GM10847 (cell line): Measurements from ENCODE around the gene FYN.

Source experiments
- POLR2A ChIP-seq: IDR thresholded peaks from 2 replicates; pipeline ENCODE4 v1.6.1; 2011; ENCODE audit not compliant: insufficient read length; ENCODE audit errors: extremely low read depth

Gene FYN

GRCh38 chr6:111628142-111628850 lies 245.0 kb downstream of the FYN start:
- TF ChIP-seq POLR2A = no peak

- TF ChIP-seq POLR2A = no peak
Measured at GRCh38 chr6:111626441-111626840, 246.8 kb downstream of the FYN start.

GRCh38 chr6:111625461-111626391 lies 247.5 kb downstream of the FYN start:
- TF ChIP-seq POLR2A = no peak

DNA sequence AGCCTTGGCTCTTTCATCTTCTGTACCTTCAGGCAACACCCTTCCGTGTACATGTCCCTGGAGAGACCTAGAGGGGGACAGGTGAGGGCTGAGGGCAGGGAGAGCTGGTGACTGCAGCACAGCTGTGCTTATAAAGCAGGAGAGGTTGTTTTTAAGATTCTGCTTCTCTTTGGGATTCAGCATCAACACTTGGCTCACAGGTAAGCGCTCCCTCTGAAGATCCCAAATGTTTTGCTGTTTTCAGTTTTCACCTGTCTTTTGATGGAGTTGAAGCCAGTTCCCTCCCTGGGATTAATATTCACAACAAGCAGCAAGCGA lies 248.2 kb downstream of the FYN start:
- TF ChIP-seq POLR2A = no peak

- no peak for TF ChIP-seq POLR2A
Measured at GRCh38 chr6:111624401-111625098, 248.7 kb downstream of the FYN start.

- TF ChIP-seq POLR2A = no peak
Measured at GRCh38 chr6:111623046-111623718, 250.1 kb downstream of the FYN start.

DNA sequence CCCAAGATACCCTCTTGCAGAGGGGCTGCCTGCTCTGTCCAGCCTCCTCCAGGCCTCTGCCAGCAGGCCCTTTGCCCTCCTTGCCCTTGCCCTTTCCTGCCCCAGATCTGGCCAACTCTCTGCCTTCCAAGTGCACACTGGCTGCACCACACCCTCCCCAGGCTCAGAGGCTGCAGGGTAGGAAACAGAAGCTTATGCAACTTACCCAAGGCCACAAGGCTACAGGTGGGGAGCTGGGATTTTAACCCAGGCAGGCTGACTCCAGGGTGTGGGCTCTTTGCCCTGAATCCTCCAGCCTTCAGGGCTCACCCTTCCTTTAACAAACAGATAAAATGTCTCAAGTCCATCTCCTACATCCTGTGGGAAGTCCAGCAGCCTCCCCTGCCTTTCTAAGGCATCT lies 253.1 kb downstream of the FYN start:
- no peak for TF ChIP-seq POLR2A

DNA sequence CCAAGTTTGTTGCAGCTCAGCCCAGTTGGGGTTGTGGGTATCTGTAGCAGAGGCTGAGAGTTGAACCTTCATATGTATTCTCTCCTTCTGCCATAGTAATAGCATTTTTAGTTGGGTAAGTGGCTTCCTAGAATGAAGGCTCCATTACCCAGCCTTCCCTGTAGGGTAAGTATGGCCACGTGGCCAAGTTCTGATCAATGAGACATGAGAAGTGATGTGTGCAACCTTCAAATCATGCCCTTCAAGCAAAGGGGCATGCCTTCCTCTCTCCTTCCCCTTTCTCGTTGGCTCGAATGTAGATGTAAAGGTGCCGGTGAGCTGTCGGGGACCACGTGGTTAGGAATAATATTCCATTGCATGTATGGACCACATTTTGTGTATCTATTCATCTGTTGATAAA lies 254.8 kb downstream of the FYN start:
- no peak for TF ChIP-seq POLR2A

GRCh38 chr6:111617149-111617548 lies 256.1 kb downstream of the FYN start:
- no peak for TF ChIP-seq POLR2A

GRCh38 chr6:111615916-111616612 lies 257.2 kb downstream of the FYN start:
- TF ChIP-seq POLR2A = no peak

GRCh38 chr6:111614833-111615582 lies 258.2 kb downstream of the FYN start:
- no peak for TF ChIP-seq POLR2A

GRCh38 chr6:111612379-111612778 lies 260.9 kb downstream of the FYN start:
- no peak for TF ChIP-seq POLR2A

- no peak for TF ChIP-seq POLR2A
Measured at GRCh38 chr6:111610548-111611172, 262.6 kb downstream of the FYN start.
